Bone marrow (tissue), 2 donors: Measurements from ENCODE around the gene OBP2A.
"Not testable (repeated sequence)": the region's sequence is repeated elsewhere in the genome, so short reads cannot be mapped to it uniquely, and the experiment has no call there.

Experiments
- DNase-seq, 2 donors: peaks; one replicate each; lab custom pipeline; 2025; lab: John Stamatoyannopoulos, UW

Gene OBP2A

DNA sequence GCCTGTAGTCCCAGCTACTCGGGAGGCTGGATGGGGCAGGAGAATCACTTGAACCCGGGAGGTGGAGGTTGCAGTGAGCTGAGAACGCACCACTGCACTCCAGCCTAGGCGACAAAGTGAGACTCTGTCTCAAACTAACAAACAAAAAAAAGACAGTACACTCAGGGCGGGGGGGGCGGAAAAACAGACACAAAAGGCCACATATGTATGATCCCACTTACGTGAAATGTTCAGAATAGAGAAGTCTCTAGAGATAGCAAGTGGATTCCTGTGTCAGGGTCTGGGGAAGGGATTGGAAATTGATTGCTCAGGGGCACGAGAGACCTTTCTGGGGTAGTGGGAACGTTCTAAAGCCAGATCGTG is 33.7 kb upstream of the OBP2A start:
- no peak for DNase-seq

GRCh38 chr9:135512904-135513303 is 33.0 kb upstream of the OBP2A start:
- no peak for DNase-seq

- DNase-seq, result no peak
Measured at GRCh38 chr9:135513351-135513846, 32.5 kb upstream of the OBP2A start.

GRCh38 chr9:135513906-135514305 is 32.0 kb upstream of the OBP2A start:
- not testable (repeated sequence) for DNase-seq

DNA sequence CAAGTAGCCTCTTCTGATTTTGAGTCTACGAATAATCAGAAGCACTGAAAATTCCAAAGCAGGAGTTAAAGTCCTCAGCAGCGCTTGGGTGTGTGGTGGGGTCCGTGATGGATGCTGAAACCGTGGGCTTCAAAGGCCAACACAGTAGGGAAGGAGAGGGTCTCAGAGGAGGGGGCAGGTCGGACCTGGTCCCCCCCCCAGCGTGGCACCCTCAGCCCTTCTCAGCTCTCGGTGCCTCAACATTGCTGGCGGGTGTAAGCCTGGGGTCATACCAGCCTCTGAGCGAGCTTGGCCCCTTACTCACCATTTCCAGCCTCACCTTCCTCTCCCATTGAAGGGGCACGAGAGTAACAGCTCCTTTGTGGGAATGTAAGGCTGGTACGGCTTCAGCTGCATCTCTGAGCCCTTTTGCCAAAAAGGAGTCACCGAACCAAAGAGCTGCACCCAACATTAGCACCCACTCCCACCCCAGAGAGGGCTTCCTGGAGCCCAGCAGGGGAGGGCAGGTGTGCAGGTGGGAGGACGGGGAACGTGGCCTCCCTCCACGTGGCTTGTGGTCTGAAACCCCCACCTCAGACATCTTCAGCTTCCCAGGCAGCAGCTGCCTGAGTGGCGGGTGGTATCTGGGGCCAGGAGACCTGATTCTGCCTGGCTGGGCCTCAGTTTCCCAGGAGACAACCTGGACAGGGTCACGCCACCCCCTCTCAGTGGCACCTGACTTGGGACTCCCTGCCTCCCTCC is 31.4 kb upstream of the OBP2A start:
- DNase-seq, result no peak

DNA sequence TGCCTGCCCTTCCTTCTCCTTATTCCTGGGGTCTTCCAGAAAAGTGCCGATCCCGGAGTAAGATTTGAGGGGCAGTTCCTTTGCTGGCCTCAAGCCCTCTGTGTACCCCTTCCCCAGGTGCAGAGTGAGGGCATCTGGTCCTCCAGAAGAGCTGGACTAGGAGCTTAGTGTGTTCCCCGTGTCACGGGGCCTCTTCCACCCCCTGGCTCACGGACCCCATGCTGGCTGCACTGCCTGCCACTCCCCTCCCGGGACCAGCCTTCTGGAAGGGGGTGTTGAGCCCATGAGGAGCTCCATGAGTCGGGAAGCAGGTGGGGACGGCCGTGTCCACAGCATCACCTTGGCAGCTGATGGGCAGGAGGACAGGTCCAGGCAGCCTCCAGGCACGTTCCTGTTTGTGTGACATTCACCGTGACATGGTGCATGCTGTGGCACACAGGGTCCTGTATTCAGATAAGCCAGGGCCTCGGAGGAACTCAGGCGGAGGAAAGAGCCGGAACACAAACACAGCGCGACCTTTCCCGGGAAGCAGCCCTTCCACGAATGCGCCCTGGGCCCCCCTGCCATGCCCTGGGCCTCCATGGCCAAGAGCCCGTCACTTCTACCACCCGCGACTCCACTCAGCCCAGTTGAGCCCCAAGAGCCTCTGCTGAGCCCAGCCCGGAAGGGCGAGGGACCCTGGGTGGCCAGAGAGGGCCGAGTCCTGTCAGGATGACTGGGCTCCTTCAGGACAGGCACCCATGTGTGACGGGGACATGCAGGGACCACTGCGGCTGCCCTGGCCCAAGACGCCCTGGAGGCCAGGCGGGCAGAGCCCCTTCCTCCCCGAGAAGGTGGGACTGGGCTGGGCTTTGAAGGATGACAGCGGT is 30.6 kb upstream of the OBP2A start:
- no peak for DNase-seq

DNA sequence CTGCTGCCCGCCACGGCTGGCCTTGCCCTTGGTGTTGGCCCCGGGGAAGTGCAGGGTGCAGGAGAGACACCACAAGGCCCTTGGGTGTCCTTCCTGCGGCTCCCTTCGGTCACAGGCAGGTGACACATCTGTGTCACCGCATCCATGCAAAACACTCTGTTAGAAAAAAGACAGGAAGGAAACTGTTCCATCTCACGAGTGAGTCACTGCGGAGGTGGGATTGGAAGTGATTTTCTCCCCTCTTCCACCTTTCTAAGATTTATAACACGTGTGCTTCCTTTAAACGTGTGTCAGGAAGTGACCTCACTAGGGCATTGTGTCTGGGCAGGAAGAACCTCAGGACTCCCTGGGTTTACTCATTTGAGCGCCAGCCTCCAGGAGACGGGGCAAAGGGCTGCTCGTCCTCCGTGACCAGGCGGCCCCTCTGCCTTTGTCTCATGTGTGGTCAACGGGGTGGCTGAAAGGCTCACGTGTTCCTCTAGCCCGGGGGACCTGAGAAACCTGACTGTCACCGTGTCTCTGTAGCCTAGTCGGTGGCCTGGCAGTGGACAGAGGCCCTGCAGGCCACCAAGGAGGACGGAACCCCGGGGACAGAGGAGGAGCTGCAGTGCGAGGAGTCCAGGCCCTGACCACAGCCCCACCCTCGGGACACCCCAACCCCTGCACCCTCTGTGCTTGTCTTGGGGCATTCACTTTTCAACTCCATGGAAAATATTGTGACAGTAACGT is 29.6 kb upstream of the OBP2A start:
- no peak for DNase-seq

GRCh38 chr9:135517407-135517822 is 28.5 kb upstream of the OBP2A start:
- DNase-seq, result no peak

DNA sequence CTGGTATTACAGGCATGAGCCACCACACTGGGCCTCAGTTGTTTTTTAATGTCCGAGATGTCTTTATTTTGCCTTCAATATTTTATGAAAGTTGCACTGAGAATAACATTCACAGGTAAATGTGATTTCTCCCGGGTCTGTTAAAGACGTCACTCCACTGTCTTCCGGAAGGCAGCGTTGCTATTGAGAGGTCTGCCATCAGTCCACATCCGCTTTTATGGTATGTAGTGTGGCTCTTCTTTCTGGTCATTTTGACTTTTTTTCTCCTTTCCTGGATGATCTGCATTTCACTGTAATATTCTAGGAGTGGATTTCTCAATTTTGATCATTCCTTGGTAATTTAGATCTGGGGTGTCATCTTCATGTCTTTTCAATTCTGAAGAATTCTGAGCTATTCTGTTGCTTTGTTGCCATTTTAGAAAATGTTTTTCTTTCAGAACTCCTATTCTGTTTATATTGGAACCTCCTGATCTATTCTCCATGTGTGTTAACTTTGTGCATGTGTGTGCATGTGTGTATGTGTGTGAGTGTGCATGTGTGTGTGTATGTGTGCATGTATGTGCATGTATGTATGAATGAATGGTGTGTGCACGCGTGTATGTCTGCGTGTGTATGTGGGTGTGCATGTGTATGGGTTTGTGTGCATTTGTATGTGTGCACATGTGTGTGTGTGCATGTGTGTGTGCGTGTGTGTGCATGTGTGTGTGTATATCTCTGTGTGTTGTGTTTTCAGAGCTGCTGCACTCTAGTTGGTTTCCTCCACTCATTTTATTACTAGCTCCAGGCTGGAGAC is 26.6 kb upstream of the OBP2A start:
- DNase-seq, result no peak

DNA sequence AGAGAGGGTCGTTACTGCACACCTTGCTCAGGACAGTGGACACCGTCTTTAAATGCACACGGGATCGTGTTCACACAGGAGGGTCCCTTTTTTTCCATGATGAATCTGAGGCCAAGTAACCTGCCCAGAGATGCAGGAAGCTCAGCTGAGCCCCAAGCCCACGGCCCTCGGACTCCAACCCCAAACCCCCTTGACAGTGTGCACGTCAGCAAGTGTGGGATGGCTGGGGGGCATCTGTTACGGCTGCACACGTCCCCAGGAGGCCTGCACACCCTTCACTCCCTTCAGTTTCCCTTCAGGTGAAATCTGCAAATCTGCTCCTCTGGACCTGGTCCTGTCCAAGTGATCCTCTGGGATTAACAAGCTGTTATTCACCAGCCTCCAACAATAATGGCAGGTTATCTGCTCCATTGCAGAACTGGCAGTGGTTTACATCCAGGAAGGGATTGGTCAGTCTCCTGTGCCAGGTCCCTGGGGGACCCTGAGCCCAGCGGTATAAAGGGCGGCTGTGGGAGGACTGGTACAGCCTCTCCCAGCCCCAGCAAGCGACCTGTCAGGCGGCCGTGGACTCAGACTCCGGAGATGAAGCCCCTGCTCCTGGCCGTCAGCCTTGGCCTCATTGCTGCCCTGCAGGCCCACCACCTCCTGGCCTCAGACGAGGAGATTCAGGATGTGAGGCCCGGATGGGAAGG is 24.9 kb upstream of the OBP2A start, which contains the start of gene LCN1:
TSS of gene LCN1 (plus strand) at position 525 of the 692 bp plus-strand sequence. CDS start at position 583, 58 bp downstream.
- DNase-seq, result no peak

DNA sequence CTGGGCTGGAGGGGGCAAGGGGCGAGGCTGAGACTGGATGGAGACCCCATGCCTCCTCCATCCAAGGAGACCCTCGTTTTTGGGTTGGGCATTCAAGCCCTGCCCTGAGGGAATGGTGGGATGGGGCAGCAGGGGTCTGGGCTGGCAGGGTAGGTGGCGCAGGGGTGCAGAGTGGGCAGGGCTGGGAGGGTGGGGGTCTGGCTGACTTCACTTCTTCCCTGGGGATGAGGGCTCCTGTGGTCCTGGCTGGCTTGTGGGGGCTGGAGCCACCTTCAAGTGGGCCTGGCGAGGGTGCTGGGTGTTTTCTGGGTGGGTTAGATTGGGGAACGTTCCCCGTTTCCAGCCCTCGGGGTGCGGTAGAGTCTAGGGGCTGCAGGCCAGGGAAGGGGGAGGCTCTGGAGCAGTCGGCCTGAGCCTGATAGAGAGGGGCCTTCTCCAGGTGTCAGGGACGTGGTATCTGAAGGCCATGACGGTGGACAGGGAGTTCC is 24.3 kb upstream of the OBP2A start:
- DNase-seq, result no peak

DNA sequence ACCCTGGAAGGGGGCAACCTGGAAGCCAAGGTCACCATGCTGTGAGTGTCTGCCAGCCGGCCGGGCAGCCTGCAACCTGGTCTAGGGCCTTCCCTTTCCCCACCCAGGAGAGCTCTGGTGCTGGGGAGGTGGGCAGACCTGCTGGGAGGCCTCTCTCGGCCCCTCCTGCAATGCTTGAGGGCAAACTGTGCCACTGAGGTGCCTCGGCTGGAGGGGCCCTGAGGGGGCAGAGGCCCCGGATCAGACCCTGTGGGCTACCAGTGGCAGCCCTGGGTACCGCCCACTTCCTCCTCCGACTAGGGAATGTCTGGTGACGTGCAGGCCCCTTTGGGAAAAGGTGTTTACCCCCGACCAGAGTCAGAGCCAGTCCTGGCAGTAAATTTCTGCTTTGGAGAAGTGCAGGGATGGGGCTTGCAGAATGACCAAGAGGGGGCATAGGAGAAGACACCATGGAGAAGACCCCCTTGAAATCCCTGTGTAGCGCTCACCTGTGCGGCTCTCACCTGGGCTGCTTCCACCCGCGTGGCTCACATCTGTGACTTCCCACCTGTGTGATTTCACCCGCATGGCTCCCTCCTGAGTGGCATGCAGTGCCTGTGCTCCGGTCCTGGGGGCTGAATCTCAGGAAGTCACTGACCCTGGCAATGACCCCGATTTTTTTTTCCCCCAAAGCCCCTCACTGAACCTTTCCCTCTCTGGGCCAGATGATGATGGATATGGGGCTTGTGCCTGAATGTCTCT is 23.6 kb upstream of the OBP2A start:
- DNase-seq, result no peak

DNA sequence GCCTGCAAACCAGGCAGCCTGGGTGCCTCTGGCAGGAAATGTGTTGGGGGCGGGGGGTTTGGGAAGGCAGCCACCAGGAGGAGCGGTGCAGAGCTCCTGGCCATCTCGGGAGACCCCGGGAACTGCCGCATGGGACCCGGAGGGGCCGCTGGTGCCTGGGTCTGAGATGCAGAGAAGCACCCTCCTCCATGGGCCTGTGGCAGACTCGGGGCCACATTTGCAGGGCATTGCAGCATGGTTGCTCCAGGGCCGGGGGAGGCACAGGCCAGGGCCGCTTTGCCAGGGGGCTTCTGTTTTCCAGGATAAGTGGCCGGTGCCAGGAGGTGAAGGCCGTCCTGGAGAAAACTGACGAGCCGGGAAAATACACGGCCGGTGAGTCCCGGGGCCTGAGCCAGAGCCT is 23.0 kb upstream of the OBP2A start:
- no peak for DNase-seq

- no peak for DNase-seq
Measured at GRCh38 chr9:135523521-135524129, 22.3 kb upstream of the OBP2A start.

DNA sequence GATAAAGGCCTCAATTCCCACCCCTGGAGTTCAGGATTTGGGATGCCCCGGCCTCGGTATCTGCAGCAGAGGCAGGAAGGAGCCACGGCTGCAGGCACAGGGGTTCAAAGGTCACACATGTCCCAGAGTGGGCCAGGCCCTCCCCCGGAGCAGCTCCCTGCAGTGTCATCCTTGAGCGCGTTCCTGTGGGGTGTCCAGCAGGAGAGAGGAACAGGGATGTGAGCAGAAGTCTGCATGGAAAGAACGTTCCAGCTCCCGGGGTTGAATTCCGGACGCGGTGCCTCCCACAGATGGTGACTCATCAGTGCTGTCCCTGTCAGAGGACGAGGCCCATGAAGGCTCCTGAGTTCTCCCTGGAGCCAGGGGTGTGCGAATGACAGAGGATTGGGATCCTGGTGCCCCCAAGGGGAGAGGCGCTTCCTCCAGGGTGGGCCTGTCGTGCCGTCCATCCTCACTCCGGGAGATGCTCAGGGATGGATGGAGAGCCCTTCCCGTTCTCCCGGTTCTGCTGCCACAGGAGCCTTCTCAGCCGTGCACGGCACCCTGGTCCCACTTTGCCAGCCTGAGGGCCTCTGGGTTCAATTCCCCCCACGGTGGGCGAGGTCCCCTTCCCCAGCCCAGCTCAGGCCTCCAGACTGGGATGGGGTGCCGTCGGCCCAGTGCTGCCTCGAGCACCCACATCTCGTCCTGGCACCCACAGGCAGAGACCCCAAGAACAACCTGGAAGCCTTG is 21.6 kb upstream of the OBP2A start:
- DNase-seq, result no peak

DNA sequence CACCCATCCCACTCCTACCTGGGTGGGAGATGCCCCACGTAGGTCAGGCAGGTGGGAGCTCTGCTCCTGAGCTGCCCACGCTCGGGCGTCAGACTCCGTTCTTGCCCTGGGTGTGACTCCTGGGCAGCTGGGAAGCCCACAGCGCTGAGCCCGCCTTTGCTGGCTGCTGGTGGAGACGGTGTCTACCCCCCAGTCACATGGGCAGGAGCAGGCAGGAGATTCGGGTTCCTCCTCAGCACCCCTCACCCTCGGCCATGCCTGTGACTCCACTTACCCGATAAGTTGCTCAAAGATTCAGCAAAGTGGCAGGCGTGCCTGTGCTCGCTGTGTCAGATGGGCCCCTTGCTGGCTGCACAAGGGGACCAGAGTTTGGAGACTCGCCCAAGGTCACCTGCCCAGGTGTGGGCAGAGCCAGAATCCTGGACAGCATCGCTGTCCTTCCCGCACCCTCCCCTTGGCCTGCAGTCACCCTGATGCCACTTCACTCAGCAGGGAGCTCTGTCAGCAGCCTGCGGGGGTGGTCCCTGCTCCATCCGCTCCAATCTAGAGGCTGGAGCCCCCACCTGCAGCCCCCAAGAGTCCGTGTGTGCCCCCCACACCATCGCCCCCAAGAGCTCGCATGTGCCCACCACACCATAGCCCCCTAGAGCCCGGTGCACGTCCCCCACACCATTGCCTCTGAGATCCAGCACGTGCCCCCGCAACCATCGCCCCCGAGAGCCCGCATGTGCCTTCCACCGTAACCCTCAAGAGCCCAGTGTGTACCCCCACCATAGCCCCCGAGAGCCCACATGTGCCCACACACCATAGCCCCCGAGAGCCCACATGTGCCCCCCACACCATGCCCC is 20.5 kb upstream of the OBP2A start:
- no peak for DNase-seq

DNA sequence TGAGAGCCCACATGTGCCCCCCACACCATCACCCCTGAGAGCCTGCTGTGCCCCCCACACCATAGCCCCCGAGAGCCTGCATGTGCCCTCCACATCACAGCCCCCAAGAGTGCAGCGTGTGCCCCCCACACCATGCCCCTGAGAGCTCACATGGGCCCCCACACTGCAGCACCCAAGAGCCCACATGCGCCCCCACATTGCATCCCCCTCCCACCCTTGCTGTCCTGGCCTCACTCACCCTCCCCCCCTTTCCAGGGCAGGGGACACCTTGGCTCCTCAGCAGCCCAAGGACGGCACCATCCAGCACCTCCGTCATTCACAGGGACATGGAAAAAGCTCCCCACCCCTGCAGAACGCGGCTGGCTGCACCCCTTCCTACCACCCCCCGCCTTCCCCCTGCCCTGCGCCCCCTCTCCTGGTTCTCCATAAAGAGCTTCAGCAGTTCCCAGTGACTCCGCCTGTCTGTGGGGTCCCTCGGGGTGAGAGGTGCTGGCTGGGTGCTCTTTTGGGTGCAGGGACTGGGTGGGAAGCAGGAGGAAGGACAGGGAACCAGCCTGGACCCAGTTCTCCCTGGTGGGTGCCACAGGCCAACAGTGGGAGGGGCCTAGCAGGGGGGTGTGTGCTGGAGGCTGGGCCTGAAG is 19.7 kb upstream of the OBP2A start:
- DNase-seq, result no peak
